ENCODE results near the gene FRS2.

FRS2 gene

GRCh38 chr12:69524331-69524630, 54.1 kb downstream of the FRS2 start:
- in situ Hi-C loops (cut with MboI; ENCODE audit: low sequenced_read_pairs): no loop called here

- in situ Hi-C loops (cut with MboI; ENCODE audit: low sequenced_read_pairs): no loop called here
Observed at GRCh38 chr12:69524755-69525469, 54.7 kb downstream of the FRS2 start.

GRCh38 chr12:69527506-69528272, 57.5 kb downstream of the FRS2 start:
- in situ Hi-C loops (cut with MboI; ENCODE audit: low sequenced_read_pairs): no loop called here

GRCh38 chr12:69529021-69529420, 58.8 kb downstream of the FRS2 start:
- in situ Hi-C loops (cut with MboI; ENCODE audit: low sequenced_read_pairs): no loop called here

GRCh38 chr12:69533844-69534243, 63.7 kb downstream of the FRS2 start:
- in situ Hi-C loops (cut with MboI; ENCODE audit: low sequenced_read_pairs): no loop called here

GRCh38 chr12:69534389-69534822, 64.2 kb downstream of the FRS2 start:
- in situ Hi-C loops (cut with MboI; ENCODE audit: low sequenced_read_pairs): no loop called here

GRCh38 chr12:69540987-69541386, 70.8 kb downstream of the FRS2 start:
- in situ Hi-C loops (cut with MboI; ENCODE audit: low sequenced_read_pairs): no loop called here

GRCh38 chr12:69544087-69544486, 73.9 kb downstream of the FRS2 start:
- in situ Hi-C loops (cut with MboI; ENCODE audit: low sequenced_read_pairs): no loop called here

- in situ Hi-C loops (cut with MboI; ENCODE audit: low sequenced_read_pairs): no loop called here
Observed at GRCh38 chr12:69545081-69545480, 74.9 kb downstream of the FRS2 start.

- in situ Hi-C loops (cut with MboI; ENCODE audit: low sequenced_read_pairs): no loop called here
Observed at GRCh38 chr12:69546693-69547438, 76.7 kb downstream of the FRS2 start.

- in situ Hi-C loops (cut with MboI; ENCODE audit: low sequenced_read_pairs): no loop called here
Observed at GRCh38 chr12:69548687-69549086, 78.5 kb downstream of the FRS2 start.

GRCh38 chr12:69550569-69551350, 80.6 kb downstream of the FRS2 start:
- in situ Hi-C loops (cut with MboI; ENCODE audit: low sequenced_read_pairs): no loop called here

- in situ Hi-C loops (cut with MboI; ENCODE audit: low sequenced_read_pairs): no loop called here
Observed at GRCh38 chr12:69553628-69554248, 83.5 kb downstream of the FRS2 start.

GRCh38 chr12:69555461-69555860, 85.3 kb downstream of the FRS2 start:
- in situ Hi-C loops (cut with MboI; ENCODE audit: low sequenced_read_pairs): no loop called here

GRCh38 chr12:69556383-69556782, 86.2 kb downstream of the FRS2 start:
- in situ Hi-C loops (cut with MboI; ENCODE audit: low sequenced_read_pairs): no loop called here

- in situ Hi-C loops (cut with MboI; ENCODE audit: low sequenced_read_pairs): no loop called here
Observed at GRCh38 chr12:69563166-69563762, 93.1 kb downstream of the FRS2 start.

GRCh38 chr12:69566603-69567002, 96.4 kb downstream of the FRS2 start:
- in situ Hi-C loops (cut with MboI; ENCODE audit: low sequenced_read_pairs): no loop called here

GRCh38 chr12:69569236-69569635, 99.0 kb downstream of the FRS2 start:
- in situ Hi-C loops (cut with MboI; ENCODE audit: low sequenced_read_pairs): no loop called here

GRCh38 chr12:69570000-69570516, 99.9 kb downstream of the FRS2 start:
- in situ Hi-C loops (cut with MboI; ENCODE audit: low sequenced_read_pairs): no loop called here

Data from HL-60/S4 (cell line).